SK-N-SH treated with all-trans-retinoic acid at 6 μM for 48 hours (cell line): ENCODE data around the gene GLI3.

Source experiments
- ATAC-seq: fragments of 200-7000 bp; cut with Tn5 transposase; 3 replicates; pipeline ENCODE4 v1.9.1; 2020; ENCODE audit warnings: mild to moderate bottlenecking, moderate library complexity
- BACH2 ChIP-seq: fragments of 250-450 bp; sonication (Bioruptor Pico); IDR thresholded peaks from 2 replicates; pipeline ENCODE4 v1.9.0; 2021; ENCODE audit warnings: mild to moderate bottlenecking, borderline replicate concordance
- CREB5 ChIP-seq: fragments of 250-450 bp; sonication (Bioruptor Pico); IDR thresholded peaks from 2 replicates; pipeline ENCODE4 v1.5.1; 2020; ENCODE audit warnings: low read depth, mild to moderate bottlenecking, moderate library complexity
- CSRNP3 ChIP-seq: fragments of 250-450 bp; sonication (Bioruptor Pico); IDR thresholded peaks from 2 replicates; pipeline ENCODE4 v1.5.1; 2021; ENCODE audit warnings: mild to moderate bottlenecking, moderate library complexity
- ESRRG ChIP-seq: fragments of 250-450 bp; sonication (Bioruptor Pico); IDR thresholded peaks from 2 replicates; pipeline ENCODE4 v1.6.1; 2021; ENCODE audit warnings: mild to moderate bottlenecking
- OSR1 ChIP-seq: fragments of 250-450 bp; sonication (Bioruptor Pico); IDR thresholded peaks from 2 replicates; pipeline ENCODE4 v1.8.0; 2022; ENCODE audit warnings: moderate library complexity, mild to moderate bottlenecking, inconsistent platforms
- PATZ1 ChIP-seq: fragments of 250-450 bp; sonication (Bioruptor Pico); IDR thresholded peaks from 2 replicates; pipeline ENCODE4 v1.8.0; 2020; ENCODE audit warnings: mild to moderate bottlenecking, moderate library complexity, borderline replicate concordance
- POU6F1 ChIP-seq: fragments of 250-450 bp; sonication (Bioruptor Pico); IDR thresholded peaks from 2 replicates; pipeline ENCODE4 v1.8.0; 2021; ENCODE audit warnings: low read depth, mild to moderate bottlenecking, moderate library complexity, borderline replicate concordance
- PPARA ChIP-seq: fragments of 250-450 bp; sonication (Bioruptor Pico); IDR thresholded peaks from 2 replicates; pipeline ENCODE4 v1.5.0; 2020; ENCODE audit warnings: mild to moderate bottlenecking, borderline replicate concordance
- RARB ChIP-seq: fragments of 250-450 bp; sonication (Bioruptor Pico); IDR thresholded peaks from 2 replicates; pipeline ENCODE4 v1.8.0; 2021; ENCODE audit warnings: mild to moderate bottlenecking, moderate library complexity
- SNAI2 ChIP-seq: fragments of 250-450 bp; sonication (Bioruptor Pico); IDR thresholded peaks from 2 replicates; pipeline ENCODE4 v1.5.0; 2020; ENCODE audit warnings: mild to moderate bottlenecking, moderate library complexity
- TCF4 ChIP-seq: fragments of 250-450 bp; sonication (Bioruptor Pico); IDR thresholded peaks from 2 replicates; pipeline ENCODE4 v1.8.0; 2021; ENCODE audit warnings: mild to moderate bottlenecking, moderate library complexity, borderline replicate concordance
- TSHZ2 ChIP-seq: fragments of 250-450 bp; sonication (Bioruptor Pico); IDR thresholded peaks from 2 replicates; pipeline ENCODE4 v1.5.0; 2020; ENCODE audit warnings: mild to moderate bottlenecking, moderate library complexity
- ZC3H10 ChIP-seq: fragments of 250-450 bp; sonication (Bioruptor Pico); IDR thresholded peaks from 2 replicates; pipeline ENCODE4 v1.5.1; 2021; ENCODE audit warnings: mild to moderate bottlenecking, moderate library complexity
- ZFP30 ChIP-seq: fragments of 450-650 bp; formaldehyde crosslinking; IDR thresholded peaks from 2 replicates; pipeline ENCODE4 v1.5.0; 2022; ENCODE audit warnings: mild to moderate bottlenecking, moderate library complexity
- ZNF565 ChIP-seq: fragments of 450-650 bp; formaldehyde crosslinking; conservative IDR thresholded peaks from 2 replicates; pipeline ENCODE4 v1.5.0; 2020; ENCODE audit warnings: low read depth, mild to moderate bottlenecking, moderate library complexity
- ZNF70 ChIP-seq: fragments of 450-650 bp; formaldehyde crosslinking; IDR thresholded peaks from 2 replicates; pipeline ENCODE4 v1.5.0; 2020; ENCODE audit warnings: mild to moderate bottlenecking, moderate library complexity
- ZNF8 ChIP-seq: fragments of 450-650 bp; formaldehyde crosslinking; IDR thresholded peaks from 2 replicates; pipeline ENCODE4 v1.5.0; 2020; ENCODE audit warnings: mild to moderate bottlenecking, moderate library complexity

GLI3 gene

GRCh38 chr7:41971640-41972187 is 265.3 kb downstream of the GLI3 start:
- no peak for ATAC-seq
- TF ChIP-seq ZFP30 (CRISPR knock-in tag): no peak
- no peak for TF ChIP-seq ZNF70 (CRISPR knock-in tag)
- no peak for TF ChIP-seq PPARA (CRISPR knock-in tag)

- no peak for ATAC-seq
- TF ChIP-seq RARB (CRISPR knock-in tag) (no peak), ZNF70 (CRISPR knock-in tag) (no peak), SNAI2 (no peak), TSHZ2 (CRISPR knock-in tag) (no peak), CREB5 (CRISPR knock-in tag) (no peak), ZNF565 (CRISPR knock-in tag) (no peak), ESRRG (no peak)
Observed at GRCh38 chr7:41970941-41971340, 266.1 kb downstream of the GLI3 start.

GRCh38 chr7:41969561-41970105 is 267.4 kb downstream of the GLI3 start:
- ATAC-seq: no peak
- TF ChIP-seq PPARA (CRISPR knock-in tag): no peak

GRCh38 chr7:41967156-41967555 is 269.9 kb downstream of the GLI3 start:
- no peak for TF ChIP-seq TCF4 (CRISPR knock-in tag)
- no peak for TF ChIP-seq PATZ1 (CRISPR knock-in tag)
- TF ChIP-seq ZC3H10 (CRISPR knock-in tag): no peak
- TF ChIP-seq POU6F1 (CRISPR knock-in tag): no peak
- TF ChIP-seq PPARA (CRISPR knock-in tag): no peak
- no peak for TF ChIP-seq OSR1 (CRISPR knock-in tag)
- TF ChIP-seq ZNF8: no peak
- TF ChIP-seq CSRNP3: no peak
- TF ChIP-seq BACH2: no peak
- no peak for TF ChIP-seq ESRRG
- TF ChIP-seq ZFP30 (CRISPR knock-in tag): no peak
- TF ChIP-seq, all 23 proteins: peak for 0
- no peak for ATAC-seq
